ENCODE measurements around the gene CKLF.

CKLF gene

DNA sequence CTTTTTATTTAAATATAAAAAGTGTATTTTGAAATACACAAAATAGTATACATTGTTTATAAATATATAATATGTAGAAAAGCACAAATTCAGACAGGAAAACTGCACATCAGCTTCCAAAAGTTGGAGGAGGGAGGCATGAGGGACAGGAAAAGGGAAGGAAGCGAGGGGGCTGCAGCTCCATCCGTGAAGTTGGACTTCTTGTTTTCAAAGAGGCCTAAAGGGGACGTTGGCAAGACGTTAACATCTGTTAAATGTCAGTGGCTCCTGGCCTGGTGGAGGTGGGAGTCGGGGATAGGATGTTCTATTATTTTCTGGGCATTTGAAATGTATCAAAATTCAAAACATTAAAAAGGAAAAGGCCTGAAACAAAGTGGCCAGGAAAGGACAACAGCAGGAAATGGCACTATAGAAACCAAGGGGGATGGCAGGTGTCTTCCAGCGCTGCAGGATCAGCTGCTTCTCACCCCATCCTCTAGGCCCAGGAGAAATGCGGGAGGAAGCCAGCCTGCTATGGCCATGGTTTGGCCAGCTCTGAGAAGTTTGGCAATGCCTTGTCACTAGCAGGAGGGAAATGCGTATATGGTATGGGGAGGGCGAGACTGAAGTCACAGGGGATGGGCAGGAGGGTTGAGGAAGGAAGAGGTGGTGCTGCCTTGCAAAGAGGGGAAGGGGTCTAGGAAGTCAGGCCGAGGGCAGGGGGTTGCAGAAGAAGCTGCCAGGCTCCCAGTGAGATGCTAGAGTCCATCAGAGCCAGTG, 33.3 kb downstream of the CKLF start:
- TF ChIP-seq ZFX (IDR thresholded peaks at IDR 0.05): no peak
- no peak for TF ChIP-seq CTCF (conservative IDR thresholded peaks at IDR 0.05)
- no peak overlapping the region for H3K27ac ChIP-seq

DNA sequence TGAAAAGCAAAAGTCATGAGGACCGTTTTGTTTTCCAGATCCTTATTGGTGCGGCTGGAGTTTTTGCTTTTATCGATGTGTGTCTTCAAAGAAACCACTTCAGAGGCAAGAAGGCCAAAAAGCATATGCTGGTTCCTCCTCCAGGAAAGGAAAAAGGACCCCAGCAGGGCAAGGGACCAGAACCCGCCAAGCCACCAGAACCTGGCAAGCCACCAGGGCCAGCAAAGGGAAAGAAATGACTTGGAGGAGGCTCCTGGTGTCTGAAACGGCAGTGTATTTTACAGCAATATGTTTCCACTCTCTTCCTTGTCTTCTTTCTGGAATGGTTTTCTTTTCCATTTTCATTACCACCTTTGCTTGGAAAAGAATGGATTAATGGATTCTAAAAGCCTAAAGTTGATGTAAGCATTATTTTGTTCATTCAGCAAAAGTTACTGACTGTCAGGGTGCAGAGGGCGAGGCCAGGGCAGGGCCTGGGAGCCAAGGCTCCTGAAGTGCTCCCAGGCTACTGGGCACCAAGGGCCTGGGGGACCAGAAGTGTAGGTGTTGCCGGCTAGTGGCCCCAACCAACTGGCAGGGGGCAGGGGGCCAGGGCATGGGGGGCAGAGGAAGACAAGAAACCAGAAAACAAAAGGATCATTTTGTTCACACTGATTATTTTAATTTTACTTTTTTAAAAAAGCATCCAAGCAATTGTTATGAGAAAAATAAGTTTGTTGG, 35.7 kb downstream of the CKLF start:
- TF ChIP-seq CTCF (conservative IDR thresholded peaks at IDR 0.05) (no peak), ZFX (IDR thresholded peaks at IDR 0.05) (no peak)

GRCh38 chr16:66588981-66589713, 36.8 kb downstream of the CKLF start:
- H3K27ac ChIP-seq: no peak overlapping the region
- TF ChIP-seq CTCF (conservative IDR thresholded peaks at IDR 0.05): no peak; the same call in 1 of the 2 replicates
- no peak for TF ChIP-seq ZFX (IDR thresholded peaks at IDR 0.05)

More for the DNA sequence above, 35.7 kb downstream of the CKLF start:
- no peak overlapping the region for H3K27ac ChIP-seq

GRCh38 chr16:66590322-66590721, 37.9 kb downstream of the CKLF start:
- no peak overlapping the region for H3K27ac ChIP-seq
- TF ChIP-seq CTCF (conservative IDR thresholded peaks at IDR 0.05) (no peak), ZFX (IDR thresholded peaks at IDR 0.05) (no peak)

DNA sequence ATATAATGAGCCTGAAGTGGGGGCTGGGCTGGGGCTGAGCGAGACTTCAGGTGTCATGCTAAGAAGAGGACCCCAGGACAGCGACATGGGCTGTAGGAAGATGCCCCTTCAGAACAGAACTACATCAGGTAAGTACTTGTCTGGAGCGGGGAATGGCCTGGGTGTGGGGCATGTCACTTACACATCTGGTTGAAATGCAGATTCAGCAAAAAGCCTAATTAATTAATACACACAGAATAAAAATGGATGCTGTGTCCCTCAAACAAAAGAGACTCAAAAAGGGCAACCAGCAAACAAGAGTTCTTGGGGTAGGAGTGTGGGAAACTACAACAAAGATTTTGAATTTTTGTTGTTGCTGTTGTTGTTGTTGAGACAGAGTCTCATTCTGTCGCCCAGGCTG, 38.6 kb downstream of the CKLF start:
- no peak for TF ChIP-seq ZFX (IDR thresholded peaks at IDR 0.05)
- TF ChIP-seq CTCF (conservative IDR thresholded peaks at IDR 0.05): no peak
- H3K27ac ChIP-seq: no peak overlapping the region

DNA sequence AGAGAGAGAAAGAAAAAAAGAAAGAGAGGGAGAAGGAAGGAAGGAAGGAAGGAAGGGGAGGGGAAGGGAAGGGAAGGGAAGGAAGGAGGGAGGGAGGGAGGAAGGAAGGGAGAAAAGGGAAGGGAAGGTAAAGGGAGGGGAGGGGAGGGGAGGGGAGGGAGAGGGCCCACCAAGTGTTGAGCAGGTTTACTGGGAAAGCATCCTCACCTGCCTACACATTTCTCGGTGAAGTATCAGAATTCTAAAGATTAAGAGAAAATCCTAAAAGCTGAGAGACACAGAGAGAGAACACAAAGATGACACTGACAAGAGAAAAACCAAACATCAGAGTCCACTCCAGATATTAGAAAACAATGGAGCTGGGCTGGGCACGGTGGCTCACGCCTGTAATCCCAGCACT, 39.9 kb downstream of the CKLF start:
- TF ChIP-seq CTCF (conservative IDR thresholded peaks at IDR 0.05) (no peak), ZFX (IDR thresholded peaks at IDR 0.05) (no peak)
- H3K27ac ChIP-seq: no peak overlapping the region

GRCh38 chr16:66592814-66593213, 40.4 kb downstream of the CKLF start:
- TF ChIP-seq CTCF (conservative IDR thresholded peaks at IDR 0.05): no peak
- no peak for TF ChIP-seq ZFX (IDR thresholded peaks at IDR 0.05)
- no peak overlapping the region for H3K27ac ChIP-seq
